GM12878 (cell line): ENCODE measurements around the gene JADE2. TPM values are rescaled to one million over a fixed set of nuclear protein-coding genes. Genes with fewer than 3 reads are reported as not detected.

Source experiments
- ASH2L ChIP-seq: fragments of 300-600, 200-600 bp; sonication (generic); IDR thresholded peaks from 2 replicates; pipeline ENCODE4 v1.6.1; 2017; ENCODE audit warnings: low read depth, mild to moderate bottlenecking, borderline replicate concordance
- ATF7 ChIP-seq: fragments of 450-650 bp; IDR thresholded peaks from 2 replicates; pipeline ENCODE4 v1.6.1; 2016; ENCODE audit warnings: low read depth, mild to moderate bottlenecking
- BHLHE40 ChIP-seq, 2 experiments: fragments of 450-650 bp in 1 of 2; IDR thresholded peaks; 2 replicates each; pipeline ENCODE4 v1.6.1; 2011 to 2017; ENCODE audit warnings: low read depth in 2 of 2, borderline replicate concordance in 1 of 2, improper control_type of control experiment in 1 of 2, low read length in 1 of 2, mild to moderate bottlenecking in 1 of 2
- CBFB ChIP-seq: IDR thresholded peaks from 2 replicates; pipeline ENCODE4 v1.6.1; 2016; ENCODE audit warnings: antibody characterized with exemption, low read depth
- CHD4 ChIP-seq: fragments of 200-600 bp; sonication (generic); IDR thresholded peaks from 2 replicates; pipeline ENCODE4 v1.6.1; 2016; ENCODE audit warnings: mild to moderate bottlenecking
- CREM ChIP-seq: IDR thresholded peaks from 2 replicates; pipeline ENCODE4 v1.6.1; 2014; ENCODE audit warnings: antibody characterized with exemption, low read depth
- EED ChIP-seq: sonication (generic); IDR thresholded peaks from 2 replicates; pipeline ENCODE4 v1.6.1; 2016; ENCODE audit warnings: antibody characterized with exemption, low read depth
- IKZF1 ChIP-seq: fragments of 450-650 bp; conservative IDR thresholded peaks from 2 replicates; pipeline ENCODE4 v1.6.1; 2017; ENCODE audit warnings: antibody characterized with exemption, mild to moderate bottlenecking
- KDM1A ChIP-seq: fragments of 200-600 bp; sonication (generic); IDR thresholded peaks from 2 replicates; pipeline ENCODE4 v1.6.1; 2016; ENCODE audit warnings: borderline replicate concordance
- MTA2 ChIP-seq: fragments of 450-650 bp; IDR thresholded peaks from 2 replicates; pipeline ENCODE4 v1.6.1; 2016; ENCODE audit warnings: low read depth, mild to moderate bottlenecking, moderate library complexity
- NFIC ChIP-seq: IDR thresholded peaks from 2 replicates; pipeline ENCODE4 v1.6.1; 2012; ENCODE audit warnings: low read depth, mild to moderate bottlenecking, inconsistent platforms, low read length, moderate library complexity
- NR2C1 ChIP-seq: fragments of 450-650 bp; IDR thresholded peaks from 2 replicates; pipeline ENCODE4 v1.6.1; 2017; ENCODE audit warnings: antibody characterized with exemption, mild to moderate bottlenecking, moderate library complexity
- RELA ChIP-seq: fragments of 450-650 bp; IDR thresholded peaks from 2 replicates; pipeline ENCODE4 v1.8.0; 2014; ENCODE audit warnings: borderline replicate concordance; ENCODE audit not compliant: partially characterized antibody
- SIX5 ChIP-seq: IDR thresholded peaks from 2 replicates; pipeline ENCODE4 v1.6.1; 2011; ENCODE audit warnings: mild to moderate bottlenecking, low read depth, low read length, moderate library complexity; ENCODE audit not compliant: severe bottlenecking
- SMAD1 ChIP-seq: fragments of 450-650 bp; IDR thresholded peaks from 2 replicates; pipeline ENCODE4 v1.6.1; 2018; ENCODE audit warnings: mild to moderate bottlenecking, low read depth; ENCODE audit not compliant: partially characterized antibody
- SUZ12 ChIP-seq: fragments of 200-600 bp; sonication (generic); IDR thresholded peaks from one replicate; pipeline ENCODE4 v1.6.1; 2018; ENCODE audit warnings: antibody characterized with exemption, mild to moderate bottlenecking; ENCODE audit not compliant: unreplicated experiment
- TBL1XR1 ChIP-seq: IDR thresholded peaks from 2 replicates; pipeline ENCODE4 v1.6.1; 2012; ENCODE audit warnings: low read depth, low read length, improper control_type of control experiment
- ZNF24 ChIP-seq: fragments of 450-650 bp; IDR thresholded peaks from 2 replicates; pipeline ENCODE4 v1.6.1; 2017; ENCODE audit warnings: antibody characterized with exemption, mild to moderate bottlenecking
- polyA plus RNA-seq, 11 experiments: library from polyadenylated mRNA; depleted of rRNA in 4 of 11; unstranded in 6 of 11; stranded (reverse) in 5 of 11; fragments of >200 nt; fragmentation: Nextera tagmentation in 4 of 11; fragmentation: Illumina TruSeq in 1 of 11; extraction: Ambion mirVana in 4 of 11; extraction: Trizol in 1 of 11; gene quantifications; 1 replicate in 1 of 11; 2 replicates in 10 of 11; pipeline versions ENCODE4 v1.2.1 to v1.2.3, GENCODE V29; 2011 to 2016; ENCODE audit warnings: inconsistent platforms in 2 of 11, missing spikeins in 2 of 11, low read depth in 1 of 11
- total RNA-seq, 4 experiments: library from RNA; depleted of rRNA in 3 of 4; stranded (reverse); fragments of >200 nt in 3 of 4; fragmentation: Illumina TruSeq in 1 of 4; extraction: Trizol in 1 of 4; gene quantifications; 2 replicates each; pipeline versions ENCODE4 v1.2.1 to v1.2.3, GENCODE V29; 2013 to 2021
- TF ChIP-seq, protein P1 (sequence below): IDR thresholded peaks from 2 replicates; pipeline ENCODE4 v1.6.1; 2011; ENCODE audit warnings: borderline replicate concordance, low read depth, mild to moderate bottlenecking, moderate library complexity, mixed read lengths, low read length; ENCODE audit not compliant: insufficient read depth; ENCODE audit errors: extremely low read length
- TF ChIP-seq, protein P2 (sequence below): IDR thresholded peaks from 2 replicates; pipeline ENCODE4 v1.6.1; 2012; ENCODE audit warnings: mild to moderate bottlenecking, low read depth, low read length
- TF ChIP-seq, protein P3 (sequence below): fragments of 450-650 bp; IDR thresholded peaks from 2 replicates; pipeline ENCODE4 v1.6.1; 2018; ENCODE audit warnings: borderline replicate concordance, mild to moderate bottlenecking; ENCODE audit not compliant: partially characterized antibody
- TF ChIP-seq, protein P4 (sequence below): fragments of 450-650 bp; IDR thresholded peaks from 2 replicates; pipeline ENCODE4 v1.6.1; 2017; ENCODE audit warnings: low read depth, mild to moderate bottlenecking, moderate library complexity

Gene JADE2
- total and polyA plus RNA-seq, 10 of the 15 experiments (the other 5 are each of a cell fraction or from before 2014, with no cell fraction given) = 1.5 to 67.0 (median 22.4) TPM

DNA sequence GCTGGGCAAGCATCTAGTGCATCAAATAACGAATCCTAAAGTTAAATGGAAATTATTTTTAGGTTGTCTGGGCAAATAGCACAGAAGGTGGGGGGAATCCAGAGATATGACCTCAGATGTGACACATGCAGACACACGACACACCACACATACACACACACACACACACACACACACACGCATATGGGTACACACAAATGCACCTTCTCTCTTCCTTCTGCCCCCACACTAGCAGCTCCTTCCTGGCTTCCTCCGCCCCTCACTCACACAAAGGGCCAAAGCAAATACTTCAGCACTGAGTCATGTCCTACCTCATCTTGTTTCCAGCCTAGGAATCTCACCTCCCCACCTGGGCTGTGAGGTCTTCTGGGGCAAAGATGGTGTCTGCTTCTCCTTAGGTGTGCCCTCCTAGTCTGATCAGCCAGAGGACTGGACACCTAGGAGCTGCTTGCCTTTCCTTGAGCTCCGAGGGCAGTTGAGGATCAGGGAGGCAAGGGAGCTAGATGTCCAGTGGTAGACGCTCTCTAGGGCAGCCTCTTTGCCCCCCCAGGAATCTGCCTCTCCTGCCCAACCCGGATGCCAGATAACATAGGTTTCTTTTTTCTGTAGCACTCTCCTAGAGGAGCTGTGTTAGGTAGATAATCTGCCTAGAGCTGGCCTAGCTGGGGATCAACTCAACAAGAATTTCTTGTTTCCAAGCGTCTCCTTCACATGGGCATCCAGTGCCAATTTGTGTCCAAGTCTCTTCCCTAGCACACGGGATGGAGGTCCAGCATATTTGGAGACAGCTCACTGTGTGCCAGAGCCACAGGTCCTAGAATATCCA lies 14.3 kb upstream of the JADE2 start (continued):
- TF ChIP-seq MTA2 (0 out of 2 replicates have a peak, but pooled peaks have one; percentile 19), NFIC (no peak), ZNF24 (no peak), SMAD1 (no peak), RELA (no peak), TBL1XR1 (no peak), SUZ12 (no peak), ASH2L (no peak), CHD4 (no peak), NR2C1 (no peak), BHLHE40 (IDR thresholded peaks at IDR 0.05; ENCODE audit: borderline replicate concordance in 1 of 2, low read depth in 2 of 2, low read length in 1 of 2) (peak in 1 of 2 experiments; percentile 21; a peak in 1 of 4 replicates), CREM (peak; percentile 50; the same call in 1 of the 2 replicates), SIX5 (no peak), ATF7 (peak; percentile 70), CBFB (no peak), IKZF1 (peak; percentile 32; the same call in 1 of the 2 replicates), KDM1A (no peak), EED (no peak)
- TF ChIP-seq, protein P1, sequence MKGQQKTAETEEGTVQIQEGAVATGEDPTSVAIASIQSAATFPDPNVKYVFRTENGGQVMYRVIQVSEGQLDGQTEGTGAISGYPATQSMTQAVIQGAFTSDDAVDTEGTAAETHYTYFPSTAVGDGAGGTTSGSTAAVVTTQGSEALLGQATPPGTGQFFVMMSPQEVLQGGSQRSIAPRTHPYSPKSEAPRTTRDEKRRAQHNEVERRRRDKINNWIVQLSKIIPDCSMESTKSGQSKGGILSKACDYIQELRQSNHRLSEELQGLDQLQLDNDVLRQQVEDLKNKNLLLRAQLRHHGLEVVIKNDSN = no peak
- TF ChIP-seq, protein P2, sequence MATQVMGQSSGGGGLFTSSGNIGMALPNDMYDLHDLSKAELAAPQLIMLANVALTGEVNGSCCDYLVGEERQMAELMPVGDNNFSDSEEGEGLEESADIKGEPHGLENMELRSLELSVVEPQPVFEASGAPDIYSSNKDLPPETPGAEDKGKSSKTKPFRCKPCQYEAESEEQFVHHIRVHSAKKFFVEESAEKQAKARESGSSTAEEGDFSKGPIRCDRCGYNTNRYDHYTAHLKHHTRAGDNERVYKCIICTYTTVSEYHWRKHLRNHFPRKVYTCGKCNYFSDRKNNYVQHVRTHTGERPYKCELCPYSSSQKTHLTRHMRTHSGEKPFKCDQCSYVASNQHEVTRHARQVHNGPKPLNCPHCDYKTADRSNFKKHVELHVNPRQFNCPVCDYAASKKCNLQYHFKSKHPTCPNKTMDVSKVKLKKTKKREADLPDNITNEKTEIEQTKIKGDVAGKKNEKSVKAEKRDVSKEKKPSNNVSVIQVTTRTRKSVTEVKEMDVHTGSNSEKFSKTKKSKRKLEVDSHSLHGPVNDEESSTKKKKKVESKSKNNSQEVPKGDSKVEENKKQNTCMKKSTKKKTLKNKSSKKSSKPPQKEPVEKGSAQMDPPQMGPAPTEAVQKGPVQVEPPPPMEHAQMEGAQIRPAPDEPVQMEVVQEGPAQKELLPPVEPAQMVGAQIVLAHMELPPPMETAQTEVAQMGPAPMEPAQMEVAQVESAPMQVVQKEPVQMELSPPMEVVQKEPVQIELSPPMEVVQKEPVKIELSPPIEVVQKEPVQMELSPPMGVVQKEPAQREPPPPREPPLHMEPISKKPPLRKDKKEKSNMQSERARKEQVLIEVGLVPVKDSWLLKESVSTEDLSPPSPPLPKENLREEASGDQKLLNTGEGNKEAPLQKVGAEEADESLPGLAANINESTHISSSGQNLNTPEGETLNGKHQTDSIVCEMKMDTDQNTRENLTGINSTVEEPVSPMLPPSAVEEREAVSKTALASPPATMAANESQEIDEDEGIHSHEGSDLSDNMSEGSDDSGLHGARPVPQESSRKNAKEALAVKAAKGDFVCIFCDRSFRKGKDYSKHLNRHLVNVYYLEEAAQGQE = no peak
- TF ChIP-seq, protein P3, sequence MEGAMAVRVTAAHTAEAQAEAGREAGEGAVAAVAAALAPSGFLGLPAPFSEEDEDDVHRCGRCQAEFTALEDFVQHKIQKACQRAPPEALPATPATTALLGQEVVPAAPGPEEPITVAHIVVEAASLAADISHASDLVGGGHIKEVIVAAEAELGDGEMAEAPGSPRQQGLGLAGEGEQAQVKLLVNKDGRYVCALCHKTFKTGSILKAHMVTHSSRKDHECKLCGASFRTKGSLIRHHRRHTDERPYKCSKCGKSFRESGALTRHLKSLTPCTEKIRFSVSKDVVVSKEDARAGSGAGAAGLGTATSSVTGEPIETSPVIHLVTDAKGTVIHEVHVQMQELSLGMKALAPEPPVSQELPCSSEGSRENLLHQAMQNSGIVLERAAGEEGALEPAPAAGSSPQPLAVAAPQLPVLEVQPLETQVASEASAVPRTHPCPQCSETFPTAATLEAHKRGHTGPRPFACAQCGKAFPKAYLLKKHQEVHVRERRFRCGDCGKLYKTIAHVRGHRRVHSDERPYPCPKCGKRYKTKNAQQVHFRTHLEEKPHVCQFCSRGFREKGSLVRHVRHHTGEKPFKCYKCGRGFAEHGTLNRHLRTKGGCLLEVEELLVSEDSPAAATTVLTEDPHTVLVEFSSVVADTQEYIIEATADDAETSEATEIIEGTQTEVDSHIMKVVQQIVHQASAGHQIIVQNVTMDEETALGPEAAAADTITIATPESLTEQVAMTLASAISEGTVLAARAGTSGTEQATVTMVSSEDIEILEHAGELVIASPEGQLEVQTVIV = no peak
- TF ChIP-seq, protein P4, sequence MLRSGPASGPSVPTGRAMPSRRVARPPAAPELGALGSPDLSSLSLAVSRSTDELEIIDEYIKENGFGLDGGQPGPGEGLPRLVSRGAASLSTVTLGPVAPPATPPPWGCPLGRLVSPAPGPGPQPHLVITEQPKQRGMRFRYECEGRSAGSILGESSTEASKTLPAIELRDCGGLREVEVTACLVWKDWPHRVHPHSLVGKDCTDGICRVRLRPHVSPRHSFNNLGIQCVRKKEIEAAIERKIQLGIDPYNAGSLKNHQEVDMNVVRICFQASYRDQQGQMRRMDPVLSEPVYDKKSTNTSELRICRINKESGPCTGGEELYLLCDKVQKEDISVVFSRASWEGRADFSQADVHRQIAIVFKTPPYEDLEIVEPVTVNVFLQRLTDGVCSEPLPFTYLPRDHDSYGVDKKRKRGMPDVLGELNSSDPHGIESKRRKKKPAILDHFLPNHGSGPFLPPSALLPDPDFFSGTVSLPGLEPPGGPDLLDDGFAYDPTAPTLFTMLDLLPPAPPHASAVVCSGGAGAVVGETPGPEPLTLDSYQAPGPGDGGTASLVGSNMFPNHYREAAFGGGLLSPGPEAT = no peak
